Measurements from ENCODE around the gene HERPUD1.

GRCh38 chr16:56911771-56912571 is 20.0 kb upstream of the HERPUD1 start:
- TF ChIP-seq, protein P1, sequence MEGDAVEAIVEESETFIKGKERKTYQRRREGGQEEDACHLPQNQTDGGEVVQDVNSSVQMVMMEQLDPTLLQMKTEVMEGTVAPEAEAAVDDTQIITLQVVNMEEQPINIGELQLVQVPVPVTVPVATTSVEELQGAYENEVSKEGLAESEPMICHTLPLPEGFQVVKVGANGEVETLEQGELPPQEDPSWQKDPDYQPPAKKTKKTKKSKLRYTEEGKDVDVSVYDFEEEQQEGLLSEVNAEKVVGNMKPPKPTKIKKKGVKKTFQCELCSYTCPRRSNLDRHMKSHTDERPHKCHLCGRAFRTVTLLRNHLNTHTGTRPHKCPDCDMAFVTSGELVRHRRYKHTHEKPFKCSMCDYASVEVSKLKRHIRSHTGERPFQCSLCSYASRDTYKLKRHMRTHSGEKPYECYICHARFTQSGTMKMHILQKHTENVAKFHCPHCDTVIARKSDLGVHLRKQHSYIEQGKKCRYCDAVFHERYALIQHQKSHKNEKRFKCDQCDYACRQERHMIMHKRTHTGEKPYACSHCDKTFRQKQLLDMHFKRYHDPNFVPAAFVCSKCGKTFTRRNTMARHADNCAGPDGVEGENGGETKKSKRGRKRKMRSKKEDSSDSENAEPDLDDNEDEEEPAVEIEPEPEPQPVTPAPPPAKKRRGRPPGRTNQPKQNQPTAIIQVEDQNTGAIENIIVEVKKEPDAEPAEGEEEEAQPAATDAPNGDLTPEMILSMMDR (IDR thresholded peaks at IDR 0.05; ENCODE audit: control extremely low read depth in 1 of 3, insufficient read depth in 1 of 3, low read depth in 1 of 3, low read length in 3 of 3) = no peak
- TF ChIP-seq JUND (IDR thresholded peaks at IDR 0.05; ENCODE audit: low read length) = no peak
- TF ChIP-seq POLR2A (IDR thresholded peaks at IDR 0.05; ENCODE audit: control extremely low read depth in 1 of 2, low read depth in 2 of 2, low read length in 2 of 2) = no peak
- TF ChIP-seq EGR1 (IDR thresholded peaks at IDR 0.05; ENCODE audit: borderline replicate concordance, low read depth, low read length) = no peak
- no peak for TF ChIP-seq PHF8 (conservative IDR thresholded peaks at IDR 0.05; ENCODE audit: low read depth, low read length)
- no peak for TF ChIP-seq RAD21 (IDR thresholded peaks at IDR 0.05 in 1 of 2, conservative IDR thresholded peaks at IDR 0.05 in 1 of 2; ENCODE audit: low read depth in 2 of 2, low read length in 2 of 2)
- no peak for TF ChIP-seq EZH2 (IDR thresholded peaks at IDR 0.05; ENCODE audit: low read depth, low read length, severe bottlenecking)
- TF ChIP-seq CHD2 (IDR thresholded peaks at IDR 0.05; ENCODE audit: low read length) = no peak
- no peak for TF ChIP-seq HDAC6 (IDR thresholded peaks at IDR 0.05; ENCODE audit: low read depth, low read length)
- TF ChIP-seq BACH1 (IDR thresholded peaks at IDR 0.05; ENCODE audit: low read length) = no peak
- TF ChIP-seq BCL11A (IDR thresholded peaks at IDR 0.05; ENCODE audit: low read depth in 2 of 2, low read length in 2 of 2) = no peak
- TF ChIP-seq SIX5 (IDR thresholded peaks at IDR 0.05; ENCODE audit: low read depth, low read length) = no peak
